ENCODE data around the gene EXOSC7.

Gene EXOSC7

DNA sequence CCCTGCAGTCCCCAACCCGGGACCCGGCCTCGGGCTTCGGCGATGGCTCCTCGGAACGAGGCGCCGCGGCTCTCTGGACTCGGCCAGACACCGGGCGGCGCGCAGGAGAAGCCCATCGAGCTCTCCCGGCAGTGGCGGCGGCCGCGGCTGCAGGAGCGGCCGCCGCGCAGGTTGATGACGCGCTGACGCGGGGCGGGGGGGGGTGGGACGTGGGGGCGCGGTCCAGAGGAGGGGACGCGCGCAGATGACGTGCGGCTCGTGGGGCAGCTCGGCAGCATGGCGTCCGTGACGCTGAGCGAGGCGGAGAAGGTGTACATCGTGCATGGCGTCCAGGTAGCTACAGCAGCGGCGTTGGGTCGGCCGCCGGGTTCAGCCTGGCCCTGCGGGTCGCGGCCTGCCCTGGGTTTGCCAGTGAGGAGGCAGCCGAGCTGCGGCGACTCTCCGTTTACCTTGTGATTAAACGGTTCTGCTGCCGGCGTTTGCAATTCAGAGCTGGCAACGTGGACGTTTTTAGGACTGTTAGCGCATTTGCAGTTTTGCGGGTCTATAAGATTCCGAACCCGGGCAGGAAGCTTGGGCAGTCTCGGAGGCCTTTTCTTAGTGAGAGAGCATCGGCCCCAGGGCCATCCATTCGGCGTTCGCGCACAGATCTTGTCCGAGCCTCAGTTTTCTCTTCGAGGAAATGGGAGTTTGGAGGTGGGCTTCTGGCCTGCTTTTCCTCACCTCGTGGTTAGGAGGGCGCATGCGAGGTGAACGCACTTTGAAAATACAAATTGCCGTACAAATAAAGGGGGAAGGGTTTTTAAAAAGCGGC lies at the start of gene EXOSC7, which contains the start of gene ZDHHC3:
Gene EXOSC7 (plus strand): TSS at position 243 of the 814 bp plus-strand sequence. CDS start 34 bp downstream, at position 277.
Gene ZDHHC3 (minus strand): TSS at position 173 of the 814 bp plus-strand sequence. CDS start 16,738 bp downstream, outside the sequence.
- peak; percentile 66 for TF ChIP-seq ZFX (IDR thresholded peaks at IDR 0.05)
- TF ChIP-seq, protein P1, sequence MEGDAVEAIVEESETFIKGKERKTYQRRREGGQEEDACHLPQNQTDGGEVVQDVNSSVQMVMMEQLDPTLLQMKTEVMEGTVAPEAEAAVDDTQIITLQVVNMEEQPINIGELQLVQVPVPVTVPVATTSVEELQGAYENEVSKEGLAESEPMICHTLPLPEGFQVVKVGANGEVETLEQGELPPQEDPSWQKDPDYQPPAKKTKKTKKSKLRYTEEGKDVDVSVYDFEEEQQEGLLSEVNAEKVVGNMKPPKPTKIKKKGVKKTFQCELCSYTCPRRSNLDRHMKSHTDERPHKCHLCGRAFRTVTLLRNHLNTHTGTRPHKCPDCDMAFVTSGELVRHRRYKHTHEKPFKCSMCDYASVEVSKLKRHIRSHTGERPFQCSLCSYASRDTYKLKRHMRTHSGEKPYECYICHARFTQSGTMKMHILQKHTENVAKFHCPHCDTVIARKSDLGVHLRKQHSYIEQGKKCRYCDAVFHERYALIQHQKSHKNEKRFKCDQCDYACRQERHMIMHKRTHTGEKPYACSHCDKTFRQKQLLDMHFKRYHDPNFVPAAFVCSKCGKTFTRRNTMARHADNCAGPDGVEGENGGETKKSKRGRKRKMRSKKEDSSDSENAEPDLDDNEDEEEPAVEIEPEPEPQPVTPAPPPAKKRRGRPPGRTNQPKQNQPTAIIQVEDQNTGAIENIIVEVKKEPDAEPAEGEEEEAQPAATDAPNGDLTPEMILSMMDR (conservative IDR thresholded peaks at IDR 0.05): no peak
- H3K27ac ChIP-seq: peak within 1 kb of the TSS; percentile 94

DNA sequence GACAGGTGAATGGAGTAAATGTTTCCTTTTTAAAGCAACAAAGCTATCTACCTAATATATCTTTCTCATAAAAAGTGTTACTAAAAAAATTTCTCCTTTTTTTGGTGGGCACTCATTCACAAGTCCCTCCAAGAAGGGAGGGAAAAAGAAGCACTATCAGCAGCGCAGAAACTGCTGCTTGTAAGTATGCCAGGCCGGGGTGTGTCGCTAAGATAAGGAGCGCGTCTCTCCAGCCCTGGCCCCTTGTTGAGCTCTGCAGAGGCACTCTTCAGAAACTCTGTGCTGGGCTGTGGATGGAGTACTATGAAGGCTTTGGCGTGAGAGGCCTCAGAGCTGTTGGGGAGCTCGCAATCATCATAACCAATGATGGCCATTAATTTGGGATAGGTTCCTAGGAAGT lies 49.1 kb upstream of the EXOSC7 start:
- no peak overlapping the region for H3K27ac ChIP-seq
- TF ChIP-seq ZFX (IDR thresholded peaks at IDR 0.05): no peak
- TF ChIP-seq, protein P1 (conservative IDR thresholded peaks at IDR 0.05): no peak

DNA sequence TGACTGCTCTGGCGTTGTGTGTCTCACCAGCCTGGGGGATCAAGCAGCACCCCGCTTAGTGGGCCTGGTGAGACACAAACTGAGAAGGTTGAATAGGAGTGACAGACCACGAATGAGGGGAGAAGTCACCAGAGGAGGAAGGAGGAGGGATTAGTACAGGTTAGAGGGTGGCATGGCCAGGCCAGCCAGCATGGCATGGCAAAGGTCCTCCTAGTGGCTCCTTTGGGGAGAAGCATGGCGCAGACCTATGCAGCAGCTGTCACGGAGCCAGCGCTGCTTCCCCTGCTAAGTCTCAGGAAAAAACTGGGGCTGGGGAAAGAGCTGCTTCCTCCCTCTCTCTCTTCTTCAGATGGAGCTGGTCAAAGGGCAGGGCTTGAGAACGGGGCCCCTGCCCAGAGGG lies 48.7 kb upstream of the EXOSC7 start:
- TF ChIP-seq, protein P1 (conservative IDR thresholded peaks at IDR 0.05): no peak
- TF ChIP-seq ZFX (IDR thresholded peaks at IDR 0.05): no peak
- no peak overlapping the region for H3K27ac ChIP-seq

DNA sequence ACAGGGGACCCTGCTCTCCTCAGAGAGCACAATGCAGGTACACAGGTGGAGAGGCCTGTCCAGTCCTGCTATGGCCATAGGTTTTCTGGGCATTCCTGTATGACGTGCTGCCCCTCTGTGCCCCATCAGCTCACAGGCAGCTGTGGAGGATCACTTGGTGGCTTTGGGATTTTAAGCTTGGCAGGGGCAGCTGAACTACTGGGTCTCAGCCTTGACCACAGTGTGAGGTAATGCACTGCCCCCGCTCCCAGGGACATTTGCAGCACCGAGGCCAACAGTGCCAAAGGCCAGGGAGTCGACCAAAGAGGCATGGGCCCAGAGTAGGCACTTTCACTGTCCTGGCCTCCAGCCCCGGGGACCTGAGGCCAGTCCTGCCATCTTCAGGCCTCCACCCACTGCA lies 46.3 kb upstream of the EXOSC7 start:
- no peak overlapping the region for H3K27ac ChIP-seq
- TF ChIP-seq, protein P1 (conservative IDR thresholded peaks at IDR 0.05): no peak
- no peak for TF ChIP-seq ZFX (IDR thresholded peaks at IDR 0.05)

DNA sequence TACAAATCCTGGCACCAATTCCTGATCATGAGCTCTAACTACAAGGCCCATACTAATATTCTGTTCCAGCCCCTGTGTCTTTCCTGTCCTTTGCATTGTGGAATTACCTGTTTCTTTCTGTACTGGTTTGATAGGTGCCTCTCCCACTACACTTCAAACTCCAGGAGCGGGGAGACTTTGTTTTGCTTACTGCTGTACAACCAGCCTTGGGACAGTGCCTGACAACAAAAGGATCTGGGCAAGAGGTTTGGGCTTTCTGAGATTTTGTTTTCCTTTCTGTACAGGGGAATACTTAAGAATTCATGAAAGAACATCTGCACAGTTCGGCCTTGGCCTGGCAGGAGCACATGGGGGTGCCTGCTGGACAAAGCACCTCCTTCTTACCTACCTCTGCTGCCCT lies 45.1 kb upstream of the EXOSC7 start:
- H3K27ac ChIP-seq: no peak overlapping the region
- no peak for TF ChIP-seq ZFX (IDR thresholded peaks at IDR 0.05)
- TF ChIP-seq, protein P1 (conservative IDR thresholded peaks at IDR 0.05): no peak

DNA sequence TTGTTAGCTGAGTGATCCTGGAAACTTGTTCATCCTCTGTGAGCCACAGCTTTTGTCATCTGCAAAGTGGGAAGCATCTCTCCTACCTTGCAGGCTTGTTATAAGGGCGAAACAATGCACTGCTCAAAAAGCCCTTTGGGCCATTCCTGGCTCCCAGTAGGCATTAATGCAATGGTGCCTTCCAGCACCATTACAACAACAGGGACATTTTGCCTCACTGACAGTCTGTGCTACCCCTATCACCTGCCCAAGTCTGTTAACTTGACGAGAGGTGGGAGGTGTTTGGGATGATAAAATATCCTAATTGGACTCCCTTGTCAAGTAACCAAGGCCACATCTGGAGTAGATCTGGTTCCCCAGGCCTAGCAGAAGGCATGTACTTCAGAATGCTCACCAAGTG lies 44.3 kb upstream of the EXOSC7 start:
- TF ChIP-seq, protein P1 (conservative IDR thresholded peaks at IDR 0.05): no peak
- no peak for TF ChIP-seq ZFX (IDR thresholded peaks at IDR 0.05)
- H3K27ac ChIP-seq: no peak overlapping the region

DNA sequence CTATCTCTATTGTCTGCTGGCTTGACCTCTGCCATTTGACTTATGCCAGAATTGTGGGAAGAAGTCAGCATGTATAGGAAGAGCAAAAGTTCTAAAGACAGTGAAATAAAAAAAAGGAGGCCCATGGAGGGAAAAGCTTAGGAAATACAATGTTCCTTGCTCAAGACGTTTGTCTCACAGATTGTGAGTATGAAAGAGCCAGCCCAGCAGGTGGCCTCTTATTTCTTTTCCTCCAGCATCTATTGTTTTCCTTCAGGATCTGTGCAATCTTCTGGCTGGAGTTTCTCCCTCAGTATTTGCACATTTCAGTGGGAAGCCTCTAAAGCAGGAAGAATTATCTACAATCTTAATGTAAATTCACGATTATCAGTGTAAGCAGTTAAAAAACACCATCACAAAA lies 43.8 kb upstream of the EXOSC7 start:
- H3K27ac ChIP-seq: no peak overlapping the region
- TF ChIP-seq, protein P1 (conservative IDR thresholded peaks at IDR 0.05): no peak
- no peak for TF ChIP-seq ZFX (IDR thresholded peaks at IDR 0.05)
